HUDEP-2 (cell line): ENCODE measurements around the gene WDPCP.
A peak's percentile ranks its signal among the peaks of the same experiment; 100 is the strongest.
"Not testable (repeated sequence)": the region's sequence is repeated elsewhere in the genome, so short reads cannot be mapped to it uniquely, and the experiment has no call there.

Experiments
- DNase-seq, 76 experiments: peaks; one replicate each; lab custom pipeline; 2025; ENCODE audit not compliant: unreplicated experiment in 76 of 76; lab: John Stamatoyannopoulos, UW

The WDPCP gene

GRCh38 chr2:63272560-63272959 lies 315.7 kb downstream of the WDPCP start:
- DNase-seq, result no peak

DNA sequence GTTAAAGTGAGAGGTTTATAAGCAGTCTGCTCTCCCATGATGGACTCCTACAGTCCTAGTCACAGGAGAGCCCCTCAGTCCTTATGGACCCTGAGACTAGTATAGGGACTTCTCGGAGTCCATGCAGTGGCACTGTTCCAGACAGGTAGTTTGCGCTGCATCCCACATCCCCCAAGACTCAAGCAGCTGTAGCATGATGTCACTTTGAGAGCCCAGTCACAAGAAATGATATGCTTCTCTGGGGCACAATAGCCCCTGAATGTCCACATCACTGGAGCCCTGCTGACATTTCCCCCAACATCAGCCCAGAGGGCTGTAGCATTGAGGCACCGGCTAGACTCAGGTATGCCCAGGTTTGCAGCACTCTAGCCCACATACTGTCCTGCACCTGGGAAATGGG lies 317.6 kb downstream of the WDPCP start:
- no peak for DNase-seq

DNA sequence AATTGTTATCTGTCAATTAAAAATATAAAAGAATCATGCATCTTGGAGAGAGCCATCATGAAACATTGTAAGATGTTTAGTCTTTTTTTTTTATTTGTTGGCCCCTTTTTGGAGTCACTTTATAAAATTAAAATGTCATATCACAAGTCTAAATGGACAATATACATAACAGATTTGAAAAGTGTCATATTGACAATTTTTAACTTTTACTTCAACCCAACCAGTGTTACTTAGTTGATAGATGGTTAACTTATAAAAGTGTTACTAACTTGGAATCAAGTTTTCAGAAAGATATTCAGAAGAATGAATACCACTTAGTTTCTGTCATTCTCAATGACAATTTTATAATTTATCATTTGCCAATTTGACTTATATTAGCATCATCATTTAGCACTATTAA lies 319.3 kb downstream of the WDPCP start:
- no peak for DNase-seq

- DNase-seq, result no peak
These were observed 327.1 kb downstream of the WDPCP start for GRCh38 chr2:63261137-63261621.

DNA sequence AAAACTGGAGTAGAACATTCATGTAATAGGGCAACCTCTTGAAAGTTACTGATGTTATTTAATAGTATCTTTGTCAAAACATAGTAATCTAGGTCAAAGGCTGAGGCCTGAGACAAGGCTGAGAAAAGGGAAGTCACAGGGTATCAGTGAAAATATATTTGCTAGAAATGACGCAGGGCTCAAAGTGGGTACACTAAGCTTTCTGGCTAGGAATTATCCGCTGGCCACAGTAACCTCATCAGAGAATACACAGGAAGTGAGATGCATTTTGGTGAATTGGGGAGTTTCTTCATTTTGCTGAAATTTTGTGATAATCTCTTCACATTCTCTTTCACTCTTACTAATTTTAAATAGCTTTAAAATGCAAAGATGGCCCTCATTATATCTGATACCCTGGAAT lies 330.8 kb downstream of the WDPCP start:
- DNase-seq, result no peak

DNA sequence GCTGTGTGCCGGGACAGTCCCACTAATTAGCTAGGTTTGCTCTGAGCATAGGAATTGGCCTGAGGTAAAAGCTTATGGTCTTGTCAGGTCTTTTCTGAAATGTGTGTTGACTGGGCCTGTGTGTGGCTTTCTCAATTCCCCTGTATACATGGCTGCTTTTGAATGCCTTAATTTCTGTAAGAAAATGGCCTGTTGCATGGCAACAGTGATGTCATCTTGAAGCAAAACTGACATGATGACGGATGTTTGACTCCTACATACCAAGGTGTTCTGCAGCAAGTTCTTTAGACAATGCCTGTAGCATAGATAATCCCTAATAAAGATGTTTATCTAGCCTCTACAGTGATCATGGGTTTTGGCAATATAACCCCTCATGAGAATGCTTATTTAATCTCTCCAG lies 339.1 kb downstream of the WDPCP start:
- DNase-seq, result no peak

DNA sequence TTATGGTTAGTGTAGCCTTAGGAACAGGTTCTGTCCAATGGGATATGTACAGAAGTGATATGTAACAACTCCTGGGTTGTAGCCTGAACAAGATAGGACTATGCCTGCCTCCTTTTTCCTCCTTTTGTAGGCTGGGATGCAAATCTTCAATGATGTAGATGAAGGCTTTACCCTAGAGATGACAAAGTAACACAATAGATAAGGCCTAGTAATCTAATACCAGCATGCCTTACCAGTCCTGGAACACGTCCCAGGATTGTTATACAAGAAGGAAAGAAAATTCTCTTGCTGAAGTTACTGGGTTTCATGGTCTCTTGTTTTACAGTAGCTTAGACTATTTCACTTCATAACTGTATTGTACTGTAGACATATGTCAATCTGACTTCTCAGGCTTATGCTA lies 345.5 kb downstream of the WDPCP start:
- peak in 1 of 76 experiments; percentile 10 for DNase-seq

DNA sequence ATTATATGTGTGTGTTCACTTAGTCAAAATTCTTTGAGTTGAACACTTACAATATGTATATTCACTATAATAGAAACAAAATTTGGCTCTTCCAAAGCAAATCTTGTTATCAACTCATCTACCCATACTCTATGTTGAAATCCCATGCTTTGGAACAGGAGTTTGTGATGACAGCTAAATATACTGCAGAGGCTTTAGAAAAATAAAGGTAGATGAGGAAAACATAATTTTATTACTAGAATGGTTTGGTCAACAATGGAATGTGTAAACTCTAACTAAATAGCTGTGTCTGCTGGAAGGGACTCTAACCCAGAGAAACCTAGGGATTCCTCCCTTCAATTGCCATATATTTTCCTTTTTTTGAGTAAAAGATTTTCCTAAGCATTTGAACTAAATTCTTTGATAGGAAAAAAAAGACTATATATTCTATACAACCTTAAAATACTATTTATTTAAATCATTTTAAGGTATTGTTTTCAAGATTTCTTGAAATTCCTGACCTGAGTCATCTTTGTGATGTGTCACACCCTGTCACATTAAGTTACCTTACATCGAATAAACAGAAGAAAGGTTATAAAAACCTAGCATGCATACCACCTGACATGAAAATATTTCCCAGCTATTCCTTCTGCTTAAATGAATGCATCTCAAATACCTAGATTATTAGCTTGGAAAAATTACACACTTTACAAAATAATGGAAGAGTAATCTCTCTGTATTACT lies 362.2 kb downstream of the WDPCP start:
- no peak for DNase-seq

- peak in 15 of 76 experiments; percentile 1 to 65 (median 26) for DNase-seq
These were observed 369.3 kb downstream of the WDPCP start for GRCh38 chr2:63218800-63219526.

- no peak for DNase-seq
These were observed 393.0 kb downstream of the WDPCP start for GRCh38 chr2:63195310-63195709.

- no peak for DNase-seq
These were observed 394.1 kb downstream of the WDPCP start for GRCh38 chr2:63194175-63194574.

DNA sequence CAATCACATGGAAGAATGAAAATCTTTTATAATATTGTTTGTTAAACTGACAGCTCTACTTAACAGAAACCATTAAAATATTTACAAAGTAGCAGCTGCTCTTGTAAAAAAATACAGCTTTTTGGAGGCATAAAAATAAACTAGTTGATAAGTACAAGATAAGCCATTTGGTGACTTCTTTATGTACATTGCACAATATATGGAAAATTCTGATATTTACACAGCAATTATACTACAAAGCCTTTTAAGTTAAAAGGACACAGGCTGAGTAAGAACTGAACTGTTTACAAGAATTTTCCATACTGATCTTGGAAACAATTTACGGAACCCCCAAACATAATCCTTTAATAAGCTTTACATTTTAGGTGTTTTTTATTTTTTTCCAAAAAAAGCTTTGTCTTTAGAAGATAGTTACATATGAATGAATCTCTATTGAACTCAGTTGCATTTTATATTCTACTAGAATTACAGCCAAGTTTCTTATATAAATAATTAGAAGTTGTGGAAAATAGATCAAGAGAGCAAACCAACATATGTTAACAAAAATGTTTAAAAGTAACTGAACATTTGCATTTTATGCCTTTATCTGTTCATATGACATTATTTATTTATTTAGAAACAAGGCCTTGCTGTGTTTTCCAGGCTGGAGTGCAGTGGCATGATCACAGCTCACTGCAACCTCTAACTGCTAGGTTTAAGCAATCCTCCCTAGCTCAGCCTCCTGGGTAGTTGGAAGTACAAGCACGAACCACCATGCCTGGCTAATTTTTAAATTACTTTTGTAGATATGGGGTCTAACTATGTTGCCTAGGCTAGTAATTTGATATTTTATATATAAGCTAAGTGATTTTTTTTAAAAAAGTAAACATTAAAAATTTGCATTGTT lies 395.1 kb downstream of the WDPCP start:
- DNase-seq, result no peak

DNA sequence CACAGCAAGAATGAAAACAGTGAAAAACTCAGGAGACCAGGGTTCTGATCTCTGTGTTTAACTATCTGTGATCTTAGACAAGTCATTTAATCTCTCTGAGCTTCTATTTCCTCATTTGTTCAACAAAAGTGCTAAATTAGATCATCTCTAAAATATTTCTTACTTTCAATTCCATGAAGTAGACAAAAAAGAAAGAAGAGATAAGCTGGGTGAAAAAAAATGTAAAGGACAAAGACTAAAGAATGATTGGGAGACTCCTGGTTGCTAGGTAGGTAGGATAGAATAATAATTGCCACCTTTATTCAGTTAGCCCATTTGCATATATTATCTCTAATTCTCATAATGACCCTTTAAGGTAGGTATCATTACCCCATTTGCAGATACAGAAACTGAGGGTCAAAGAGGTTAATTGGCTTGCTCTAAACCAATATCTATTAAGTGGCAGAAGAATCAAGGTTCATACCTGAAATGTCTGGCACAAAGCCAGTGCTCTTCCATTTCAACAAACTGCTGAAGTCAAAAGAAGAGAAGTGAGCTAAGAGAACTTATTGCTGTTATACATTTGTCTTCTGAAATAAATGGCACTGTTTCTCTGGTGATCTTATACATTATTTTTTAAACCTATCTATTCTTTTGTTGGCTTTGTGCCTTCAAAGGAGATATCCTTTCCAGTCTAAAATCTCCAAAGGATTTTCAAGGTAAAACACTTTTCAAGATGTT lies 395.9 kb downstream of the WDPCP start:
- DNase-seq, result peak in 1 of 76 experiments; percentile 5

DNA sequence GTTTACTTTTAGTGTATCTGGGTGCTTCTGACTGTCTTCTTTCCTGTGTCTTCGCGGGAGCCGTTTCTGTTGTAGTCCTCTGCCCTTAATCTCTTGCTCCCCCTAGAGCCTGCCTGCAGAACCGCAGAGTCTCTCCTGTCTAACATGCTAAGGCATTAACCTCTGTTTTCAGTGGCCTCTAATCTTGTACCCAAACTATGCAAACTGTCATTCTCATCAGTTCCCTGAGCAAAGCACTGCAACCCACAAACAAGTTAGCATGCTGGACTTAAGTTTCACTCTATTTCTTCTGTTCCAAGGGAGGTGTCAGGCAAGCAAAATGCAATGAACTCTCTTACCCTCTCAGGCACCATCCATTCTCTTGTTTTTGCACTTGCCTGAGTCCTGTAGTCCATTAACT lies 399.3 kb downstream of the WDPCP start:
- DNase-seq, result peak in 47 of 76 experiments; percentile 1 to 74 (median 18)

- DNase-seq, result no peak
These were observed 401.9 kb downstream of the WDPCP start for GRCh38 chr2:63186331-63186730.

- no peak for DNase-seq
These were observed 425.0 kb downstream of the WDPCP start for GRCh38 chr2:63163161-63163820.

DNA sequence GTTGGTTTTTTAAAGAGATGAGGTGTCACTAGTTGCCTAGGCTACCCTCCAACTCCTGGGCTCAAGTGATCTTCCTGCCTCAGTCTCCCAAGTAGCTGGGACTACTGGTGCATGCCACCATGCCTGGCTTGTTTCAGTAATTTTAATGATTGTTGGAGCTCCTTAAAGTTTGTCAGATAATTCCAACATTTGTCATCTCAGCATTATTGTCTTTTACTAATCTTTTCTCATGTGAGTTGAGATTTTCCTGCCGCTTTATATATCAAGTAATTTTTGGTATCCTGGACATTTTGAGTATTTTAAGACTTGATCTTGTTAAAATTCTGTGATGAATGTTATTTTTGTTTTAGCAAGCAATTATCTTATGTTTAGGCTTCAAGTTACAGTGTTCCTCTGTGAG lies 429.0 kb downstream of the WDPCP start:
- DNase-seq, result no peak

DNA sequence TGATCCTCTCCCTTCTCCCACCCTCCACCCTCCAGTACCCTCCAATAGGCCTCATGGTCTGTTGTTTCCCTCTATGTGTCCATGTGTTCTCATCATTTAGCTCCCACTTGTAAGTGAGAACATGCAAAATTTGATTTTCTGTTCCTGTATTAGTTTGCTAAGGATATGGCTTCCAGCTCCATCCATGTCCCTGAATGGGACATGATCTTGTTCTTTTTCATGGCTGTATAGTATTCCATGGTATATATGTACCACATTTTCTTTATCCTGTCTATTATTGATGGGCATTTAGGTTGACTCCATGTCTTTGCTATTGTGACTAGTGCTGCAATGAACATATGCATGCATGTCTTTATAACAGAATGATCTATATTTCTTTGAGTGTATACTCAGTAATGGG lies 451.6 kb downstream of the WDPCP start:
- not testable (repeated sequence) for DNase-seq

DNA sequence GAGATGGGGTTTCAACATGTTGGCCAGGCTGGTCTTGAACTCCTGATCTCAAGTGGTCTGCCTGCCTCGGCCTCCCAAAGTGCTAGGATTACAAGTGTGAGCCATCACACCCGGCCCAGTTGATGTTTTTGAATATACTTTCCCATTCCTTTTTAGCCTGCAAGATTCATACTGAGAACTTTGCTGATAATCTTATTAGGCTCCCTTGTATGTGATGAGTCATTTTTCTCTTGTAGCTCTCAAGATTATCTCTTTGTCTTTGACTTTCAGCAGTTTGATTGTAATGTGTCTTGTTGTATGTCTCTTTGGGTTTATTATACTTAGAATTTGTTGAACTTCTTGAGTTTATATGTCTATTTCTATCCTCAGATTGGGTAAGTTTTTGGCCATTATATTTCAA lies 456.3 kb downstream of the WDPCP start:
- DNase-seq, result peak in 1 of 76 experiments; percentile 11

- no peak for DNase-seq
These were observed 457.1 kb downstream of the WDPCP start for GRCh38 chr2:63131196-63131595.
